Calu3 (cell line): ENCODE data around the gene ELAC2. TPM values are rescaled to one million over a fixed set of nuclear protein-coding genes. Genes with fewer than 3 reads are reported as not detected.

Source experiments
- BruUV-seq: library from RNA; stranded (reverse); fragments of 400-500 nt; replicated peaks from 2 replicates; lab custom pipeline; 2021; lab: Mats Ljungman, UMichigan
- CTCF ChIA-PET: fragments of 300-600 bp; sonication (Branson Sonifier 250); formaldehyde crosslinking; loops from one replicate; lab custom pipeline; 2022; ENCODE audit warnings: antibody characterized with exemption; lab: Charles Lee
- DNase-seq: peaks from one replicate; pipeline ENCODE4 v3.0.0; 2022
- H3K27ac Mint-ChIP-seq: one replicate; pipeline ENCODE4 v1.8.0; 2022; ENCODE audit warnings: mixed read lengths; ENCODE audit not compliant: unreplicated experiment
- H3K27me3 Mint-ChIP-seq: one replicate; pipeline ENCODE4 v1.8.0; 2022; ENCODE audit warnings: mixed read lengths; ENCODE audit not compliant: unreplicated experiment
- H3K36me3 Mint-ChIP-seq: one replicate; pipeline ENCODE4 v1.8.0; 2022; ENCODE audit warnings: mild to moderate bottlenecking, moderate library complexity, mixed read lengths; ENCODE audit not compliant: insufficient read depth, unreplicated experiment
- H3K4me1 Mint-ChIP-seq: one replicate; pipeline ENCODE4 v1.8.0; 2022; ENCODE audit warnings: mild to moderate bottlenecking, low read depth, mixed read lengths; ENCODE audit not compliant: unreplicated experiment
- H3K4me3 Mint-ChIP-seq: one replicate; pipeline ENCODE4 v1.8.0; 2022; ENCODE audit warnings: mild to moderate bottlenecking, low read depth, moderate library complexity, mixed read lengths; ENCODE audit not compliant: unreplicated experiment
- H3K9me3 Mint-ChIP-seq: one replicate; pipeline ENCODE4 v1.8.0; 2022; ENCODE audit warnings: low read depth, mixed read lengths; ENCODE audit not compliant: unreplicated experiment
- CTCF ChIP-seq: fragments of 200-600 bp; IDR thresholded peaks from one replicate; pipeline ENCODE4 v1.8.0; 2022; ENCODE audit warnings: antibody characterized with exemption; ENCODE audit not compliant: unreplicated experiment
- intact Hi-C: fragments of 100-400 bp; cut with micrococcal nuclease; formaldehyde crosslinking; loops from one replicate; pipeline ENCODE4 v1.10.0; 2022; ENCODE audit not compliant: unreplicated experiment
- total RNA-seq: library from RNA; stranded (reverse); gene quantifications from 2 replicates; pipeline ENCODE4 v1.2.3, GENCODE V29; 2022

Gene ELAC2
- total RNA-seq, 1 experiment from 2014 or later: 39.8 TPM

GRCh38 chr17:12995106-12995895, 22.5 kb downstream of the ELAC2 start:
- Mint-ChIP-seq H3K9me3 (no peaks in the 10 kb centered on the region), H3K27ac (no peak overlapping the region), H3K4me3 (no peak overlapping the region), H3K4me1 (no peaks in the 10 kb centered on the region), H3K36me3 (peaks cover 19% of the 10 kb centered on the region), H3K27me3 (no peaks in the 10 kb centered on the region)
- CTCF ChIA-PET: no interaction called here
- BruUV-seq: no TSS peak
- TF ChIP-seq CTCF: no peak
- no peak for DNase-seq
- intact Hi-C loops: no loop called here

- CTCF ChIA-PET: no interaction called here
- intact Hi-C loops: no loop called here
- no peak for TF ChIP-seq CTCF
- no peaks in the 10 kb centered on the region for H3K4me1 Mint-ChIP-seq
- no peak for DNase-seq
- no TSS peak for BruUV-seq
- no peak overlapping the region for H3K27ac Mint-ChIP-seq
- no peaks in the 10 kb centered on the region for H3K9me3 Mint-ChIP-seq
- H3K36me3 Mint-ChIP-seq: peaks cover 24% of the 10 kb centered on the region
- H3K4me3 Mint-ChIP-seq: no peak overlapping the region
- H3K27me3 Mint-ChIP-seq: no peaks in the 10 kb centered on the region
Measured at GRCh38 chr17:12994341-12995074, 23.3 kb downstream of the ELAC2 start.

GRCh38 chr17:12993631-12994030, 24.2 kb downstream of the ELAC2 start:
- Mint-ChIP-seq H3K27ac (no peak overlapping the region), H3K4me1 (no peaks in the 10 kb centered on the region), H3K4me3 (no peak overlapping the region), H3K36me3 (peaks cover 24% of the 10 kb centered on the region), H3K27me3 (no peaks in the 10 kb centered on the region), H3K9me3 (no peaks in the 10 kb centered on the region)
- intact Hi-C loops: no loop called here
- BruUV-seq: no TSS peak
- TF ChIP-seq CTCF: no peak
- DNase-seq: no peak
- CTCF ChIA-PET: no interaction called here

GRCh38 chr17:12992676-12993075, 25.2 kb downstream of the ELAC2 start:
- H3K9me3 Mint-ChIP-seq: no peaks in the 10 kb centered on the region
- H3K27me3 Mint-ChIP-seq: no peaks in the 10 kb centered on the region
- no peak overlapping the region for H3K27ac Mint-ChIP-seq
- no peak for TF ChIP-seq CTCF
- no peak overlapping the region for H3K4me3 Mint-ChIP-seq
- no TSS peak for BruUV-seq
- H3K4me1 Mint-ChIP-seq: no peaks in the 10 kb centered on the region
- peaks cover 24% of the 10 kb centered on the region for H3K36me3 Mint-ChIP-seq
- intact Hi-C loops: no loop called here
- CTCF ChIA-PET: no interaction called here
- DNase-seq: no peak
